GM12864 (cell line): ENCODE data around the gene NFYC.

Experiments
- DNase-seq: peaks from one replicate; pipeline ENCODE4 v3.0.0-alpha.2; 2011; ENCODE audit warnings: low read depth
- H3K4me3 ChIP-seq: 2 replicates; pipeline ENCODE4 v1.5.1; 2011; ENCODE audit warnings: mild to moderate bottlenecking, low read depth, low read length, control low read depth
- CTCF ChIP-seq: IDR thresholded peaks from 2 replicates; pipeline ENCODE4 v1.5.1; 2011; ENCODE audit warnings: low read depth, mild to moderate bottlenecking, moderate library complexity, low read length, control low read depth, inconsistent platforms; ENCODE audit errors: missing control alignments

Gene NFYC

GRCh38 chr1:40789661-40790430, 98.3 kb downstream of the NFYC start:
- no peak for DNase-seq
- no peak for TF ChIP-seq CTCF
- H3K4me3 ChIP-seq = no peak overlapping the region

GRCh38 chr1:40792036-40792435, 100.5 kb downstream of the NFYC start:
- TF ChIP-seq CTCF = no peak
- DNase-seq = no peak
- no peak overlapping the region for H3K4me3 ChIP-seq

GRCh38 chr1:40793617-40794016, 102.1 kb downstream of the NFYC start:
- no peak overlapping the region for H3K4me3 ChIP-seq

GRCh38 chr1:40794048-40794447, 102.5 kb downstream of the NFYC start:
- DNase-seq = no peak
- TF ChIP-seq CTCF = no peak

More at GRCh38 chr1:40793617-40794016, 102.1 kb downstream of the NFYC start:
- TF ChIP-seq CTCF = no peak
- DNase-seq = no peak

GRCh38 chr1:40794974-40795715, 103.6 kb downstream of the NFYC start:
- no peak overlapping the region for H3K4me3 ChIP-seq
- DNase-seq = no peak
- no peak for TF ChIP-seq CTCF

More at GRCh38 chr1:40794048-40794447, 102.5 kb downstream of the NFYC start:
- no peak overlapping the region for H3K4me3 ChIP-seq

- DNase-seq = no peak
- no peak overlapping the region for H3K4me3 ChIP-seq
- no peak for TF ChIP-seq CTCF
These were observed 104.5 kb downstream of the NFYC start for GRCh38 chr1:40795811-40796586.
